ENCODE measurements around the gene CD36. TPM values are rescaled to one million over a fixed set of nuclear protein-coding genes. Genes with fewer than 3 reads are reported as not detected.

Gene CD36
- total and polyA plus RNA-seq, 4 donors = 4.4 to 138 (median 63.4) TPM

GRCh38 chr7:80603940-80604339 is 34.5 kb upstream of the CD36 start:
- DNase-seq (no peak), ATAC-seq (ENCODE audit: low FRiP score) (no peak)
- Histone ChIP-seq H3K36me3 (ENCODE audit: control insufficient read depth in 1 of 2, insufficient read depth in 2 of 2, low read length in 1 of 2) (no peaks in the 10 kb centered on the region), H3K9me3 (ENCODE audit: control insufficient read depth, low read length) (no peaks in the 10 kb centered on the region), H3K27me3 (ENCODE audit: control insufficient read depth in 1 of 2, insufficient read depth in 2 of 2, low read length in 1 of 2) (no peaks in the 10 kb centered on the region), H3K4me3 (ENCODE audit: low read length in 2 of 2) (no peak overlapping the region), H3K27ac (ENCODE audit: low read depth in 1 of 2, low read length in 2 of 2) (no peak overlapping the region), H3K4me1 (ENCODE audit: control insufficient read depth in 1 of 2, insufficient read depth in 2 of 2, low read length in 2 of 2) (no peaks in the 10 kb centered on the region)
- intact Hi-C loops (cut with DNase I) = no loop called here
- WGBS, 2 donors = 93 to 96% methylated on average over 2 of the region's 2 CpGs

GRCh38 chr7:80604436-80604835 is 34.0 kb upstream of the CD36 start:
- intact Hi-C loops (cut with DNase I) = no loop called here
- H3K27ac ChIP-seq (ENCODE audit: low read depth in 1 of 2, low read length in 2 of 2) = no peak overlapping the region
- ATAC-seq (ENCODE audit: low FRiP score) (no peak), DNase-seq (no peak)
- no peaks in the 10 kb centered on the region for H3K36me3 ChIP-seq (ENCODE audit: control insufficient read depth in 1 of 2, insufficient read depth in 2 of 2, low read length in 1 of 2)
- no peaks in the 10 kb centered on the region for H3K27me3 ChIP-seq (ENCODE audit: control insufficient read depth in 1 of 2, insufficient read depth in 2 of 2, low read length in 1 of 2)
- H3K9me3 ChIP-seq (ENCODE audit: control insufficient read depth, low read length) = no peaks in the 10 kb centered on the region
- H3K4me1 ChIP-seq (ENCODE audit: control insufficient read depth in 1 of 2, insufficient read depth in 2 of 2, low read length in 2 of 2) = no peaks in the 10 kb centered on the region
- WGBS, 2 donors = 61 to 68% methylated on average over 2 of the region's 2 CpGs
- no peak overlapping the region for H3K4me3 ChIP-seq (ENCODE audit: low read length in 2 of 2)

DNA sequence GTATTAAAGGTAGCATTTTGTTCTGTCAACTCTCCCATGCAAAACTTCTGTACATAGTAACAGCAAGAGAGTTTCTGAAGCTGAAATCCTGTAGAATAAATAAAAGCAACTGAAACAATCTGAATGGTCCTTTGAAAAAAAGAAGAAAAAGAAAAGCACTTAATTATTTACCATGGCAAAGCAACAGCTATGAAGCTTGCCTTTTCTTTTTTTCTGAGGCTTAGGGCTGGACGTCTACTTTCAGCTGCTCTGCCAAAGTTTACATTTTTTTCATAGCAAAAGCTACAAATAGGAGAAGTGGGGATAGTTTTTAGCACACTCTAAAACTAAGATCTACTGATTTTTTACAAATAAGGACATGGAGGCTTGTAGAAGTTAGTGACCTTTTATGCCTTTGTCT is 31.3 kb upstream of the CD36 start:
- intact Hi-C loops (cut with DNase I) = no loop called here
- Histone ChIP-seq H3K4me1 (ENCODE audit: control insufficient read depth in 1 of 2, insufficient read depth in 2 of 2, low read length in 2 of 2) (no peaks in the 10 kb centered on the region), H3K27me3 (ENCODE audit: control insufficient read depth in 1 of 2, insufficient read depth in 2 of 2, low read length in 1 of 2) (no peaks in the 10 kb centered on the region), H3K4me3 (ENCODE audit: low read length in 2 of 2) (no peak overlapping the region), H3K9me3 (ENCODE audit: control insufficient read depth, low read length) (no peaks in the 10 kb centered on the region), H3K36me3 (ENCODE audit: control insufficient read depth in 1 of 2, insufficient read depth in 2 of 2, low read length in 1 of 2) (no peaks in the 10 kb centered on the region), H3K27ac (ENCODE audit: low read depth in 1 of 2, low read length in 2 of 2) (no peak overlapping the region)
- ATAC-seq (ENCODE audit: low FRiP score) (no peak), DNase-seq (no peak)
- 3 to 8% methylated on average over 1 of the region's 1 CpG for WGBS, 2 donors

DNA sequence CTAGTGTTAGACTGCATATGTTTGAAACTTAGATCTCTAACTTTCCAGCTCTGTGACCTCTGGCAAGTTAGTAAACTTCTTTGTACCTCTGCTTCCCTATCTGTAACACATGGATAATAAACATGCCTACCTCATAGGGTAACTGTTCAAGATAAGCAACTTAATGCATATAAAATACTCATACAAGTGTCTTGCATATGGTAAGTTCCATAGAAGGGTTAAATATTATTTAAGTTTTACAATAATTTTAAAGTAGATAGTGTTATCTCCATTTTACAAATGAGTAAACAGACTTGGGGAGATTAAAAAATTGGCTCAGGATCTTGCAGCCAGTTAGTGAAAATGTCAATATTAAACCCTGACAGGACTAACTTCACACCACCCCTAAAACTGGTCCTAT is 30.1 kb upstream of the CD36 start:
- no peaks in the 10 kb centered on the region for H3K4me1 ChIP-seq (ENCODE audit: control insufficient read depth in 1 of 2, insufficient read depth in 2 of 2, low read length in 2 of 2)
- H3K4me3 ChIP-seq (ENCODE audit: low read length in 2 of 2) = no peak overlapping the region
- intact Hi-C loops (cut with DNase I) = no loop called here
- H3K27ac ChIP-seq (ENCODE audit: low read depth in 1 of 2, low read length in 2 of 2) = no peak overlapping the region
- H3K27me3 ChIP-seq (ENCODE audit: control insufficient read depth in 1 of 2, insufficient read depth in 2 of 2, low read length in 1 of 2) = no peaks in the 10 kb centered on the region
- no peaks in the 10 kb centered on the region for H3K36me3 ChIP-seq (ENCODE audit: control insufficient read depth in 1 of 2, insufficient read depth in 2 of 2, low read length in 1 of 2)
- ATAC-seq (ENCODE audit: low FRiP score) (no peak), DNase-seq (no peak)
- no peaks in the 10 kb centered on the region for H3K9me3 ChIP-seq (ENCODE audit: control insufficient read depth, low read length)

GRCh38 chr7:80609751-80610150 is 28.7 kb upstream of the CD36 start:
- H3K36me3 ChIP-seq (ENCODE audit: control insufficient read depth in 1 of 2, insufficient read depth in 2 of 2, low read length in 1 of 2) = no peaks in the 10 kb centered on the region
- DNase-seq = no peak
- WGBS, 2 donors = 90 to 91% methylated on average over 1 of the region's 1 CpG
- intact Hi-C loops (cut with DNase I) = no loop called here
- H3K27me3 ChIP-seq (ENCODE audit: control insufficient read depth in 1 of 2, insufficient read depth in 2 of 2, low read length in 1 of 2) = no peaks in the 10 kb centered on the region
- no peak overlapping the region for H3K27ac ChIP-seq (ENCODE audit: low read depth in 1 of 2, low read length in 2 of 2)
- no peaks in the 10 kb centered on the region for H3K4me1 ChIP-seq (ENCODE audit: control insufficient read depth in 1 of 2, insufficient read depth in 2 of 2, low read length in 2 of 2)
- ATAC-seq (ENCODE audit: low FRiP score) = no peak
- no peak overlapping the region for H3K4me3 ChIP-seq (ENCODE audit: low read length in 2 of 2)
- H3K9me3 ChIP-seq (ENCODE audit: control insufficient read depth, low read length) = no peaks in the 10 kb centered on the region

DNA sequence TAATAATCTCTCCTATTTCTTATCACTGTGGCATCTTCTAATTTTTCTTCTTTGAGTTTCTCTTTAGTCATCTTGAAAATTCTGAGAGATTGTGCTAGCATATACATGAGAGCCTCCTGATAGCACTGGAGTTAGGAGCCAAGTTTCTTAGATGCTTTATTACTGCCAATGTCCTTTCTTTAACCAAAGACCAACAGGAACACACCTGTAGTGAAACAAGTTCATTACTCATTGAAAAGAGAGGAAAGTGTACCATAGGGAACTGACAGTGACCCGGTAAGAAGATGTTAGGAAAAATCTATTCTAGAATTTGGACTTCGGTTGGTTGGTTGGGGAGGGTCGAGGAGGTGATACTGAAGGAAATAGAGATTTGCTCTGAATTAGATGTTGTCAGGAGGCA is 27.1 kb upstream of the CD36 start:
- Histone ChIP-seq H3K4me1 (ENCODE audit: control insufficient read depth in 1 of 2, insufficient read depth in 2 of 2, low read length in 2 of 2) (no peaks in the 10 kb centered on the region), H3K36me3 (ENCODE audit: control insufficient read depth in 1 of 2, insufficient read depth in 2 of 2, low read length in 1 of 2) (no peaks in the 10 kb centered on the region), H3K9me3 (ENCODE audit: control insufficient read depth, low read length) (no peaks in the 10 kb centered on the region), H3K4me3 (ENCODE audit: low read length in 2 of 2) (no peak overlapping the region), H3K27me3 (ENCODE audit: control insufficient read depth in 1 of 2, insufficient read depth in 2 of 2, low read length in 1 of 2) (no peaks in the 10 kb centered on the region), H3K27ac (ENCODE audit: low read depth in 1 of 2, low read length in 2 of 2) (no peak overlapping the region)
- DNase-seq (no peak), ATAC-seq (ENCODE audit: low FRiP score) (no peak)
- 97 to 98% methylated on average over 3 of the region's 3 CpGs for WGBS, 2 donors
- intact Hi-C loops (cut with DNase I) = no loop called here

DNA sequence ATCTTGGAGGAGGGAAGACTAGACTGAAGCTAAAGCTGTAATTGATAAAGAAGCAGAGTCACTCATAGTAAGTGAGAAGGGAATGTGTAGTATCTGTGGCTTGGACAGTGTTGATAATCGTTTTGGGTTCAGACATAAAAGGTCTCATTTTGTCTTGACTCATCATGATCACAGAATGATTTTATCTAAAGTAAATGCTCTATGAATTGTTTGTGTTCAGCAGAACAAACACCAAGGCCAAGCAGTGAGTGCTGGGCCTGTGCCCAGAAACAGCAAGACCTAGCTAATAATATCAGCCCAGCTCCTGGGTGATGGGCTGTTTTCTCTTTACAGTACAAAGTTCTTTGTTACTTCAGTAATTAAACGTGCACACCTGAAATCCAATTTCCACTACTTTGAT is 26.7 kb upstream of the CD36 start:
- H3K4me1 ChIP-seq (ENCODE audit: control insufficient read depth in 1 of 2, insufficient read depth in 2 of 2, low read length in 2 of 2) = no peaks in the 10 kb centered on the region
- intact Hi-C loops (cut with DNase I) = no loop called here
- H3K27ac ChIP-seq (ENCODE audit: low read depth in 1 of 2, low read length in 2 of 2) = no peak overlapping the region
- WGBS, 2 donors = 11 to 13% methylated on average over 2 of the region's 2 CpGs
- DNase-seq (no peak), ATAC-seq (ENCODE audit: low FRiP score) (no peak)
- H3K9me3 ChIP-seq (ENCODE audit: control insufficient read depth, low read length) = no peaks in the 10 kb centered on the region
- H3K27me3 ChIP-seq (ENCODE audit: control insufficient read depth in 1 of 2, insufficient read depth in 2 of 2, low read length in 1 of 2) = no peaks in the 10 kb centered on the region
- no peaks in the 10 kb centered on the region for H3K36me3 ChIP-seq (ENCODE audit: control insufficient read depth in 1 of 2, insufficient read depth in 2 of 2, low read length in 1 of 2)
- H3K4me3 ChIP-seq (ENCODE audit: low read length in 2 of 2) = no peak overlapping the region

- Histone ChIP-seq H3K9me3 (ENCODE audit: control insufficient read depth, low read length) (no peaks in the 10 kb centered on the region), H3K4me1 (ENCODE audit: control insufficient read depth in 1 of 2, insufficient read depth in 2 of 2, low read length in 2 of 2) (no peaks in the 10 kb centered on the region), H3K27ac (ENCODE audit: low read depth in 1 of 2, low read length in 2 of 2) (no peak overlapping the region), H3K4me3 (ENCODE audit: low read length in 2 of 2) (no peak overlapping the region), H3K36me3 (ENCODE audit: control insufficient read depth in 1 of 2, insufficient read depth in 2 of 2, low read length in 1 of 2) (no peaks in the 10 kb centered on the region), H3K27me3 (ENCODE audit: control insufficient read depth in 1 of 2, insufficient read depth in 2 of 2, low read length in 1 of 2) (no peaks in the 10 kb centered on the region)
- ATAC-seq (ENCODE audit: low FRiP score) = no peak
- DNase-seq = no peak
- intact Hi-C loops (cut with DNase I) = no loop called here
Measured at GRCh38 chr7:80612880-80613279, 25.6 kb upstream of the CD36 start.

GRCh38 chr7:80613519-80613918 is 24.9 kb upstream of the CD36 start:
- no peaks in the 10 kb centered on the region for H3K36me3 ChIP-seq (ENCODE audit: control insufficient read depth in 1 of 2, insufficient read depth in 2 of 2, low read length in 1 of 2)
- no peak overlapping the region for H3K27ac ChIP-seq (ENCODE audit: low read depth in 1 of 2, low read length in 2 of 2)
- no peaks in the 10 kb centered on the region for H3K4me1 ChIP-seq (ENCODE audit: control insufficient read depth in 1 of 2, insufficient read depth in 2 of 2, low read length in 2 of 2)
- no peaks in the 10 kb centered on the region for H3K27me3 ChIP-seq (ENCODE audit: control insufficient read depth in 1 of 2, insufficient read depth in 2 of 2, low read length in 1 of 2)
- H3K9me3 ChIP-seq (ENCODE audit: control insufficient read depth, low read length) = no peaks in the 10 kb centered on the region
- intact Hi-C loops (cut with DNase I) = no loop called here
- H3K4me3 ChIP-seq (ENCODE audit: low read length in 2 of 2) = no peak overlapping the region
- WGBS, 2 donors = 71 to 79% methylated on average over 1 of the region's 1 CpG
- DNase-seq = no peak
- no peak for ATAC-seq (ENCODE audit: low FRiP score)
